ENCODE data around the gene ARL8B. TPM values are rescaled to one million over a fixed set of nuclear protein-coding genes. Genes with fewer than 3 reads are reported as not detected.
"Not testable (repeated sequence)": the region's sequence is repeated elsewhere in the genome, so short reads cannot be mapped to it uniquely, and the experiment has no call there.

ARL8B gene
- total RNA-seq, 1 donor from 2014 or later = 90.6 TPM

GRCh38 chr3:5103743-5104142 is 18.3 kb upstream of the ARL8B start:
- intact Hi-C loops (cut with DNase I) = no loop called here
- Histone ChIP-seq H3K4me3 (no peak overlapping the region), H3K9me3 (no peaks in the 10 kb centered on the region), H3K27me3 (ENCODE audit: low read depth) (no peaks in the 10 kb centered on the region), H3K27ac (no peak overlapping the region), H3K36me3 (no peaks in the 10 kb centered on the region), H3K4me1 (no peaks in the 10 kb centered on the region)
- DNase-seq (no peak), ATAC-seq (no peak)
- no peak for TF ChIP-seq CTCF (IDR thresholded peaks at IDR 0.05)

GRCh38 chr3:5105050-5105449 is 17.0 kb upstream of the ARL8B start:
- Histone ChIP-seq H3K27me3 (ENCODE audit: low read depth) (no peaks in the 10 kb centered on the region), H3K4me3 (no peak overlapping the region), H3K4me1 (no peaks in the 10 kb centered on the region), H3K36me3 (no peaks in the 10 kb centered on the region), H3K9me3 (no peaks in the 10 kb centered on the region), H3K27ac (no peak overlapping the region)
- ATAC-seq (no peak), DNase-seq (no peak)
- no peak for TF ChIP-seq CTCF (IDR thresholded peaks at IDR 0.05)
- intact Hi-C loops (cut with DNase I) = no loop called here

- DNase-seq = not testable (repeated sequence)
These were observed 15.7 kb upstream of the ARL8B start for GRCh38 chr3:5106371-5106770.

GRCh38 chr3:5106933-5107334 is 15.2 kb upstream of the ARL8B start:
- H3K9me3 ChIP-seq; intact Hi-C loops (cut with DNase I); H3K27me3 ChIP-seq (ENCODE audit: low read depth); H3K4me1 ChIP-seq; H3K27ac ChIP-seq; DNase-seq; H3K36me3 ChIP-seq; H3K4me3 ChIP-seq; ATAC-seq: not testable (repeated sequence)

More at GRCh38 chr3:5106371-5106770, 15.7 kb upstream of the ARL8B start:
- H3K9me3 ChIP-seq; H3K4me3 ChIP-seq; H3K36me3 ChIP-seq; ATAC-seq; intact Hi-C loops (cut with DNase I); H3K4me1 ChIP-seq; H3K27me3 ChIP-seq (ENCODE audit: low read depth); H3K27ac ChIP-seq: not testable (repeated sequence)

GRCh38 chr3:5110337-5110736 is 11.8 kb upstream of the ARL8B start:
- H3K36me3 ChIP-seq = no peaks in the 10 kb centered on the region
- intact Hi-C loops (cut with DNase I) = no loop called here
- no peak overlapping the region for H3K27ac ChIP-seq
- H3K9me3 ChIP-seq = no peaks in the 10 kb centered on the region
- H3K4me3 ChIP-seq = no peak overlapping the region
- no peaks in the 10 kb centered on the region for H3K27me3 ChIP-seq (ENCODE audit: low read depth)
- no peak for TF ChIP-seq CTCF (IDR thresholded peaks at IDR 0.05)
- ATAC-seq (no peak), DNase-seq (no peak)
- H3K4me1 ChIP-seq = no peaks in the 10 kb centered on the region

- Histone ChIP-seq H3K4me3 (no peak overlapping the region), H3K9me3 (no peaks in the 10 kb centered on the region), H3K27ac (no peak overlapping the region), H3K27me3 (ENCODE audit: low read depth) (no peaks in the 10 kb centered on the region), H3K4me1 (no peaks in the 10 kb centered on the region), H3K36me3 (no peaks in the 10 kb centered on the region)
- no peak for ATAC-seq
- intact Hi-C loops (cut with DNase I) = no loop called here
- TF ChIP-seq CTCF (IDR thresholded peaks at IDR 0.05) = no peak
- no peak for DNase-seq
These were observed 10.0 kb upstream of the ARL8B start for GRCh38 chr3:5112043-5112442.

- DNase-seq = not testable (repeated sequence)
These were observed 8.4 kb upstream of the ARL8B start for GRCh38 chr3:5113726-5114125.

More at GRCh38 chr3:5113726-5114125, 8.4 kb upstream of the ARL8B start:
- H3K27ac ChIP-seq; H3K4me3 ChIP-seq; ATAC-seq; H3K9me3 ChIP-seq; H3K4me1 ChIP-seq; intact Hi-C loops (cut with DNase I); H3K27me3 ChIP-seq (ENCODE audit: low read depth); H3K36me3 ChIP-seq: not testable (repeated sequence)
